Fibroblast of lung (primary cell): Measurements from ENCODE around the gene AOC1. TPM values are rescaled to one million over a fixed set of nuclear protein-coding genes. Genes with fewer than 3 reads are reported as not detected.

Experiments used
- DNase-seq, 2 donors: peaks; one replicate each; pipeline versions ENCODE4 v3.0.0 to v3.0.0-alpha.2; 2010; ENCODE audit warnings: low read depth in 2 of 2
- H2AFZ ChIP-seq: 2 replicates; pipeline ENCODE4 v1.5.1; 2012; ENCODE audit warnings: low read length, control low read depth, inconsistent platforms
- H3K27ac ChIP-seq: 2 replicates; pipeline ENCODE4 v1.5.1; 2011; ENCODE audit warnings: low read length, control low read depth; ENCODE audit not compliant: insufficient read depth
- H3K27me3 ChIP-seq: 2 replicates; pipeline ENCODE4 v1.5.1; 2011; ENCODE audit warnings: mild to moderate bottlenecking, low read length; ENCODE audit not compliant: control insufficient read depth, insufficient read depth
- H3K36me3 ChIP-seq: 2 replicates; pipeline ENCODE4 v1.5.1; 2011; ENCODE audit warnings: low read length; ENCODE audit not compliant: control insufficient read depth, insufficient read depth
- H3K4me1 ChIP-seq: 2 replicates; pipeline ENCODE4 v1.5.1; 2011; ENCODE audit warnings: low read length; ENCODE audit not compliant: control insufficient read depth, insufficient read depth; ENCODE audit errors: extremely low read depth
- H3K4me2 ChIP-seq: 2 replicates; pipeline ENCODE4 v1.5.1; 2011; ENCODE audit warnings: low read length, control low read depth; ENCODE audit not compliant: insufficient read depth; ENCODE audit errors: extremely low read depth
- H3K4me3 ChIP-seq, 4 experiments: fragments of 200-600 bp in 1 of 4; sonication (generic) in 1 of 4; replicated peaks in 1 of 4; 2 replicates each; pipeline ENCODE4 v1.5.1; 2011 to 2016; ENCODE audit warnings: low read length in 4 of 4, low read depth in 3 of 4, mild to moderate bottlenecking in 3 of 4, control low read depth in 2 of 4, inconsistent platforms in 1 of 4, mixed read lengths in 1 of 4; ENCODE audit not compliant: insufficient read depth in 1 of 4; ENCODE audit errors: control extremely low read depth in 1 of 4
- H3K79me2 ChIP-seq: 2 replicates; pipeline ENCODE4 v1.5.1; 2012; ENCODE audit warnings: mild to moderate bottlenecking, low read length, inconsistent platforms; ENCODE audit not compliant: control insufficient read depth, insufficient read depth
- H3K9ac ChIP-seq: 2 replicates; pipeline ENCODE4 v1.5.1; 2011; ENCODE audit warnings: mild to moderate bottlenecking, low read length, control low read depth; ENCODE audit not compliant: insufficient read depth
- H3K9me3 ChIP-seq: 2 replicates; pipeline ENCODE4 v1.5.1; 2012; ENCODE audit warnings: low read depth, low read length; ENCODE audit not compliant: control insufficient read depth, insufficient read depth
- H4K20me1 ChIP-seq: 2 replicates; pipeline ENCODE4 v1.5.1; 2011; ENCODE audit warnings: low read length; ENCODE audit not compliant: control insufficient read depth, insufficient read depth; ENCODE audit errors: extremely low read depth
- CTCF ChIP-seq, 2 donors: IDR thresholded peaks in 1 of 2; conservative IDR thresholded peaks in 1 of 2; 1 replicate in 1 of 2; 2 replicates in 1 of 2; pipeline ENCODE4 v1.5.1; 2011 to 2012; ENCODE audit warnings: low read length in 2 of 2, control low read depth in 1 of 2, inconsistent platforms in 1 of 2, low read depth in 1 of 2, mild to moderate bottlenecking in 1 of 2
- EZH2 ChIP-seq: IDR thresholded peaks from 2 replicates; pipeline ENCODE4 v1.5.1; 2012; ENCODE audit warnings: low read length, control low read depth, mild to moderate bottlenecking; ENCODE audit errors: missing control alignments
- polyA plus RNA-seq, 2 donors: library from polyadenylated mRNA; depleted of rRNA in 1 of 2; stranded (reverse) in 1 of 2; unstranded in 1 of 2; fragments of >200 nt; gene quantifications; 2 replicates each; pipeline ENCODE4 v1.2.1, GENCODE V29; 2011 to 2012; ENCODE audit warnings: missing spikeins in 1 of 2
- total RNA-seq: library from RNA; depleted of rRNA; stranded (reverse); fragments of >200 nt; gene quantifications from 2 replicates; pipeline ENCODE4 v1.2.1, GENCODE V29; 2014

AOC1 gene
- total and polyA plus RNA-seq, 2 donors (not counting 1 experiment from before 2014, with no cell fraction given), result not detected

GRCh38 chr7:150900675-150901074 is 48.4 kb downstream of the AOC1 start:
- TF ChIP-seq EZH2 (no peak), CTCF (conservative IDR thresholded peaks at IDR 0.05 in 1 of 2, IDR thresholded peaks at IDR 0.05 in 1 of 2; ENCODE audit: low read depth in 1 of 2, low read length in 2 of 2) (no peak)
- DNase-seq, result no peak
- Histone ChIP-seq H3K27ac (no peak overlapping the region), H3K4me2 (no peak overlapping the region), H3K79me2 (no peaks in the 10 kb centered on the region), H2AFZ (no peak overlapping the region), H3K9ac (no peak overlapping the region), H3K4me3 (no peak overlapping the region), H3K9me3 (no peaks in the 10 kb centered on the region), H4K20me1 (no peaks in the 10 kb centered on the region), H3K27me3 (no peaks in the 10 kb centered on the region), H3K36me3 (no peaks in the 10 kb centered on the region), H3K4me1 (peaks cover 2% of the 10 kb centered on the region)

DNA sequence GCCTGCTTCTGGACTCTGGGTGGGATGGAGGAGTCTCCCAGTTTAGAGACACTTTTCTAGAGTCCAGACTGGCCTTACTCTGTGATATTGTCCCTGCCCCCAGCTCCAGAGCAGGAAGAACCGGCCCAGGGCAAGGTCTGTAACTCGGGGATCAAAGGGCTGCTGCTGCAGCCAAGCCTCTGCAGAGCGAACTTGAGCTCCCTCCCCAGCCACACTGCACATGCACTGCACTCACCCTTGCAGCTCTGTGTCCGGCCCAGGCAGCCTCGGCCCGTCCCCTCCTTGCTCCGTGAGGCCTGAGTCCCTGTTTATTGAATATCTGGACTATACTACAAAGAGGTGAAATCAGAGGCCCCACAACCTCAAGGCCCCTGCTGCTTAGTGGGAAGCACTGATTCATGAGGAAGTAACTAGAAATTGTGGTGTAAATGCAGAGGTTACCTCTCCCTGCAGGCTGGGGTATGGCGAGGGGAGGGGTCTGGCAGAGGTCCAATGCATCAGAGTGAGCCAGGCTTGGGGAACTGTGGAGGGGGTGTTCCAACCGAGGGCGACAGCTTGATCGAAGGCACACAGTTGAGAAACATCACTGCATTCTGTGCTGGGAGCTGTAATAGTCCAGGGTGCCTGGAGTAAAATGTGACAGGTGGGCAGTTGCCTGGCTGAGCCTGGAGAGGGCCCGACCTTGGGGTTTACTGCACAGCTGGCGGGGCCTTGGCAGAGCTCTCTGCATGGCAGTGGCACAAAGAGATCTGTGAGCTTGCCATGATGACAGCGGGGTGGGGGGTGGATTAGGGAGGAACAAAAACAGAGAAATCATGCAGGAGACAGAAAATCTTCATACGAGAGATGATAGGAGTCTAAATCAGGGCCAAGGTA is 49.1 kb downstream of the AOC1 start:
- Histone ChIP-seq H4K20me1 (no peaks in the 10 kb centered on the region), H3K36me3 (no peaks in the 10 kb centered on the region), H3K4me2 (no peak overlapping the region), H3K79me2 (no peaks in the 10 kb centered on the region), H3K4me3 (no peak overlapping the region), H3K4me1 (peaks cover 2% of the 10 kb centered on the region), H2AFZ (no peak overlapping the region), H3K27ac (no peak overlapping the region), H3K9ac (no peak overlapping the region), H3K27me3 (no peaks in the 10 kb centered on the region), H3K9me3 (no peaks in the 10 kb centered on the region)
- TF ChIP-seq EZH2 (no peak), CTCF (conservative IDR thresholded peaks at IDR 0.05 in 1 of 2, IDR thresholded peaks at IDR 0.05 in 1 of 2; ENCODE audit: low read depth in 1 of 2, low read length in 2 of 2) (no peak)
- DNase-seq, result no peak

- Histone ChIP-seq H4K20me1 (no peaks in the 10 kb centered on the region), H3K9ac (no peak overlapping the region), H2AFZ (no peak overlapping the region), H3K9me3 (no peaks in the 10 kb centered on the region), H3K4me1 (peaks cover 2% of the 10 kb centered on the region), H3K27me3 (no peaks in the 10 kb centered on the region), H3K79me2 (no peaks in the 10 kb centered on the region), H3K27ac (no peak overlapping the region), H3K4me2 (no peak overlapping the region), H3K36me3 (no peaks in the 10 kb centered on the region), H3K4me3 (no peak overlapping the region)
- DNase-seq, result no peak
- TF ChIP-seq EZH2, result no peak
- TF ChIP-seq CTCF (conservative IDR thresholded peaks at IDR 0.05 in 1 of 2, IDR thresholded peaks at IDR 0.05 in 1 of 2; ENCODE audit: low read depth in 1 of 2, low read length in 2 of 2), result no peak
Measured at GRCh38 chr7:150902078-150903033, 50.0 kb downstream of the AOC1 start.
